Astrocyte (in vitro differentiated cells and primary cell): Measurements from ENCODE around the gene GCK. TPM values are rescaled to one million over a fixed set of nuclear protein-coding genes. Genes with fewer than 3 reads are reported as not detected.

ENCODE experiments used
- DNase-seq: peaks from one replicate; pipeline ENCODE4 v3.0.0-alpha.2; 2010; ENCODE audit warnings: low read depth
- FAIRE-seq: peaks from 2 replicates; lab custom pipeline; 2011; peaks lifted over from hg19 to GRCh38; lab: Jason Lieb, UNC
- H2AFZ ChIP-seq: 2 replicates; pipeline ENCODE4 v1.6.0; 2012; ENCODE audit warnings: low read depth, low read length, inconsistent platforms
- H3K27ac ChIP-seq: 2 replicates; pipeline ENCODE4 v1.5.1; 2011; ENCODE audit warnings: low read depth, low read length, inconsistent platforms
- H3K27me3 ChIP-seq: 2 replicates; pipeline ENCODE4 v1.6.0; 2011; ENCODE audit warnings: low read length, inconsistent platforms; ENCODE audit not compliant: insufficient read depth
- H3K36me3 ChIP-seq: 2 replicates; pipeline ENCODE4 v1.5.1; 2011; ENCODE audit warnings: low read length, inconsistent platforms; ENCODE audit not compliant: insufficient read depth
- H3K4me1 ChIP-seq: 2 replicates; pipeline ENCODE4 v1.5.1; 2011; ENCODE audit warnings: low read length, inconsistent platforms; ENCODE audit not compliant: insufficient read depth
- H3K4me2 ChIP-seq: 2 replicates; pipeline ENCODE4 v1.6.0; 2012; ENCODE audit warnings: low read length, inconsistent platforms
- H3K4me3 ChIP-seq: 2 replicates; pipeline ENCODE4 v1.5.1; 2011; ENCODE audit warnings: low read depth, mild to moderate bottlenecking, low read length, inconsistent platforms; ENCODE audit not compliant: insufficient read depth
- H3K79me2 ChIP-seq: 2 replicates; pipeline ENCODE4 v1.6.0; 2012; ENCODE audit warnings: mild to moderate bottlenecking, low read length, inconsistent platforms; ENCODE audit not compliant: insufficient read depth
- H3K9ac ChIP-seq: 2 replicates; pipeline ENCODE4 v1.6.0; 2012; ENCODE audit warnings: mild to moderate bottlenecking, low read length, inconsistent platforms
- H3K9me3 ChIP-seq: 2 replicates; pipeline ENCODE4 v1.5.1; 2012; ENCODE audit warnings: low read depth, mild to moderate bottlenecking, low read length, inconsistent platforms; ENCODE audit not compliant: insufficient read depth
- H4K20me1 ChIP-seq: 2 replicates; pipeline ENCODE4 v1.6.0; 2012; ENCODE audit warnings: low read length, inconsistent platforms; ENCODE audit not compliant: insufficient read depth
- H3K27ac Mint-ChIP-seq: one replicate; pipeline ENCODE4 v1.8.0; 2021; ENCODE audit warnings: mild to moderate bottlenecking, mixed read lengths; ENCODE audit not compliant: unreplicated experiment
- H3K27me3 Mint-ChIP-seq: one replicate; pipeline ENCODE4 v1.8.0; 2021; ENCODE audit warnings: low read depth, mixed read lengths; ENCODE audit not compliant: unreplicated experiment
- H3K36me3 Mint-ChIP-seq: one replicate; pipeline ENCODE4 v1.8.0; 2021; ENCODE audit warnings: low read depth, mixed read lengths; ENCODE audit not compliant: unreplicated experiment
- H3K4me1 Mint-ChIP-seq: one replicate; pipeline ENCODE4 v1.8.0; 2021; ENCODE audit warnings: low read depth, mixed read lengths; ENCODE audit not compliant: unreplicated experiment
- H3K4me3 Mint-ChIP-seq: one replicate; pipeline ENCODE4 v1.8.0; 2021; ENCODE audit warnings: mild to moderate bottlenecking, moderate library complexity, mixed read lengths; ENCODE audit not compliant: unreplicated experiment
- H3K9me3 Mint-ChIP-seq: one replicate; pipeline ENCODE4 v1.8.0; 2021; ENCODE audit warnings: mild to moderate bottlenecking, mixed read lengths; ENCODE audit not compliant: unreplicated experiment
- EZH2 ChIP-seq: IDR thresholded peaks from 2 replicates; pipeline ENCODE4 v1.6.1; 2012; ENCODE audit warnings: mild to moderate bottlenecking, low read length, inconsistent platforms; ENCODE audit not compliant: insufficient read depth
- total RNA-seq: library from RNA; stranded (reverse); gene quantifications from 2 replicates; pipeline ENCODE4 v1.2.1, GENCODE V29; 2021
- TF ChIP-seq, protein P1 (sequence below): IDR thresholded peaks from 2 replicates; pipeline ENCODE4 v1.5.1; 2011; ENCODE audit warnings: low read depth, mild to moderate bottlenecking, inconsistent platforms, low read length, moderate library complexity; ENCODE audit not compliant: insufficient read depth

GCK gene
- total RNA-seq, 1 donor from 2014 or later, result not detected

DNA sequence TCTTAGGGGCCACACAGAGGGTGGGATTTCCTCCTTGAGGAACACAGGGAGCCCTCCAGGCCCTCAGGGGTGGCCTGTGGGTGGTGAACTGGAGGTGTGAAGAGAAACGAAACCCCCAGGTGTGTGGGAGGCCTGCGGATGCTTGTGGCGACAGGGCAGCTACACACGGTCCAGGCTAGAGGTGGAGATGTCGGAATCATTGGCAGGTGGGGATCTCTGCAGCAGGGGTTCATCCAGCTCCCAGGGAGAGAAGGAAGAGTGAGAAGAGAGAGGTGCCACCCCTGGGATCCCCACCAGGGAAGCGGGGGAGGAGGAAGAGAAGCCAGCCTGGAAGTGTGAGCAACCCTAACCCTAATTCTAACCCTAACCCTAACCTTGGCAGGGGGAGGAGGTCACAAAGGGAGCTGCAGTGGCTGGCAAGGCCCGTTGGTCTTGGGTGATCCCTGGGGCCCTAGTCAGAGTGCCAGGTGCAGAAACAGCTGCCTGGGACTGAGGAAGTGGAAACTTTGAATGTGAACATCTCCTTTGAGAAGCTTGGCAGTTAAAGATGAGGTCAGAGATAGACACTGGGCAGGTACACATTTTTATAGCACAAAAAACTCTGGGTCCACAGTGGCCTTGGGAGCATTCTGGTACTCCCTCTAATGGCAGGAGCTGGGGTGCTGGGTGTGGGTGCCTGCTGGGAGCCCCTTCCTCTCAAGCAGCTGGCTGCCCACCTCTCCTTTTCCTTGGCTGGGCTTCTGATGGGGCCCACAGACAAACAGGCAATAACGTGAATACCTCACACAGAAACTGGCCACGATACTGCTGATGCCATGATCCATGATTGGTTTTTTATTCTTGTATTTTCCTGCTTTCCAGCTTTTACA is 91.9 kb downstream of the GCK start:
- H3K27me3 ChIP-seq, result no peaks in the 10 kb centered on the region
- H3K9ac ChIP-seq, result no peak overlapping the region
- no peaks in the 10 kb centered on the region for H4K20me1 ChIP-seq
- DNase-seq (no peak), FAIRE-seq (no peak)
- no peaks in the 10 kb centered on the region for H3K9me3 ChIP-seq
- no peak overlapping the region for H3K27ac ChIP-seq
- H3K36me3 Mint-ChIP-seq, result no peaks in the 10 kb centered on the region
- no peak overlapping the region for H3K4me3 Mint-ChIP-seq
- no peaks in the 10 kb centered on the region for H3K9me3 Mint-ChIP-seq
- TF ChIP-seq EZH2, result no peak
- TF ChIP-seq, protein P1, sequence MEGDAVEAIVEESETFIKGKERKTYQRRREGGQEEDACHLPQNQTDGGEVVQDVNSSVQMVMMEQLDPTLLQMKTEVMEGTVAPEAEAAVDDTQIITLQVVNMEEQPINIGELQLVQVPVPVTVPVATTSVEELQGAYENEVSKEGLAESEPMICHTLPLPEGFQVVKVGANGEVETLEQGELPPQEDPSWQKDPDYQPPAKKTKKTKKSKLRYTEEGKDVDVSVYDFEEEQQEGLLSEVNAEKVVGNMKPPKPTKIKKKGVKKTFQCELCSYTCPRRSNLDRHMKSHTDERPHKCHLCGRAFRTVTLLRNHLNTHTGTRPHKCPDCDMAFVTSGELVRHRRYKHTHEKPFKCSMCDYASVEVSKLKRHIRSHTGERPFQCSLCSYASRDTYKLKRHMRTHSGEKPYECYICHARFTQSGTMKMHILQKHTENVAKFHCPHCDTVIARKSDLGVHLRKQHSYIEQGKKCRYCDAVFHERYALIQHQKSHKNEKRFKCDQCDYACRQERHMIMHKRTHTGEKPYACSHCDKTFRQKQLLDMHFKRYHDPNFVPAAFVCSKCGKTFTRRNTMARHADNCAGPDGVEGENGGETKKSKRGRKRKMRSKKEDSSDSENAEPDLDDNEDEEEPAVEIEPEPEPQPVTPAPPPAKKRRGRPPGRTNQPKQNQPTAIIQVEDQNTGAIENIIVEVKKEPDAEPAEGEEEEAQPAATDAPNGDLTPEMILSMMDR, result no peak
- H3K79me2 ChIP-seq, result no peaks in the 10 kb centered on the region
- peaks cover 13% of the 10 kb centered on the region for H3K4me1 ChIP-seq
- H3K4me2 ChIP-seq, result no peak overlapping the region
- H3K27me3 Mint-ChIP-seq, result no peaks in the 10 kb centered on the region
- H3K27ac Mint-ChIP-seq, result peak overlapping the region; percentile 63
- no peaks in the 10 kb centered on the region for H3K36me3 ChIP-seq
- H3K4me3 ChIP-seq, result no peak overlapping the region
- H2AFZ ChIP-seq, result no peak overlapping the region
- peaks cover 21% of the 10 kb centered on the region for H3K4me1 Mint-ChIP-seq

DNA sequence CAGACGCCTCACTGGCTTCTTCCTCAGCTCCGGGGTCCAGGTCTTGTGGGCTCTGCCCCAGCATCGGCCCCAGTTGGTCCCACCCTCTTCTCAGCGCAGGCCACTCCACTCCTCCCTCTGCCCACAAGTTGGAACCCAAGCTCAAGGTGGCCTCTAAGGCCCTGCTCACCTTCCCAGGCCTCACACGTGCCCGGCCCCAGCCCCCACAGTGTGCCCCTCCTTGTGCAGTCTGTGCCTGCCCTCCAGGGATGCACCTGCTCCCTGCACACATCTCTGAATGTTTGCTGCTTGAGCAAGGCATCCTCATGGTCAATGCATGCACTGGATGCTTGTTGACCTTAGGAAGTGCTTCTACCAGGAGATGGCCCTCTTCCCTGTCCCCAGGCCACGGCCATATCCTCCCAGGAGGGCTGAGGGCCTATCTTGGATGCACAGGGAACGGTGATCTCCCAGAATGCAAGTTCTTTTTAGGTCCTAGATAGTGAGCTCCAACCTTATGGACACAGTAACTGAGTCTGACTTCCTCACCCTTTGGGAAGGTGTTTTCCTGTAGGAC is 92.8 kb downstream of the GCK start:
- Histone ChIP-seq H3K79me2 (no peaks in the 10 kb centered on the region), H4K20me1 (no peaks in the 10 kb centered on the region), H3K27me3 (no peaks in the 10 kb centered on the region), H3K4me3 (no peak overlapping the region), H3K4me1 (peaks cover 13% of the 10 kb centered on the region), H2AFZ (no peak overlapping the region), H3K4me2 (no peak overlapping the region), H3K9me3 (no peaks in the 10 kb centered on the region), H3K27ac (no peak overlapping the region), H3K9ac (no peak overlapping the region), H3K36me3 (no peaks in the 10 kb centered on the region)
- Mint-ChIP-seq H3K9me3 (no peaks in the 10 kb centered on the region), H3K36me3 (no peaks in the 10 kb centered on the region), H3K27me3 (no peaks in the 10 kb centered on the region), H3K4me1 (peaks cover 16% of the 10 kb centered on the region), H3K27ac (no peak overlapping the region), H3K4me3 (no peak overlapping the region)
- DNase-seq (no peak), FAIRE-seq (no peak)
- TF ChIP-seq EZH2, result no peak
- TF ChIP-seq, protein P1, result no peak

DNA sequence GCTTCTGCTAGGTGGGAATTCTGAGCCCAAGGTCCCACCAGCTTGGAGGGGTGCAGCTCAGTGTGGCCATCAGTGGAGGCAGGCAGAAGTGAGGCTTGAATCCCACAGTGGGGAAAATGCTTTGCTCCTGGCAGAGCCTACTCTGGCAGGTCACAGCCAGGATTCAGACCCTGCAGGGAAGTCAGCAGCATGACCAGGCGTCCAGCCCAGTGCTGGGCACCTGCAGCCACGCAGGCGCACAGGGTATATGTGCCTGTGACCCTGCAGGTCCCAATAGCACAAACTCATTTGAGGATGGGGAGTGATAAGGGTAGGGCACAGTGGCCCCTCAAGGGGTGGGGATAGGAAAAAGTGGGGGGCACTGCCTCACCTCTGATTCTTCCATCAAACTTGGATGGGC is 93.5 kb downstream of the GCK start:
- H3K36me3 ChIP-seq, result no peaks in the 10 kb centered on the region
- no peaks in the 10 kb centered on the region for H4K20me1 ChIP-seq
- Mint-ChIP-seq H3K4me1 (peaks cover 16% of the 10 kb centered on the region), H3K36me3 (no peaks in the 10 kb centered on the region), H3K27ac (no peak overlapping the region), H3K27me3 (no peaks in the 10 kb centered on the region), H3K9me3 (peaks cover 2% of the 10 kb centered on the region), H3K4me3 (no peak overlapping the region)
- peaks cover 6% of the 10 kb centered on the region for H3K4me1 ChIP-seq
- no peaks in the 10 kb centered on the region for H3K79me2 ChIP-seq
- no peak for DNase-seq
- FAIRE-seq, result no peak
- H3K27me3 ChIP-seq, result no peaks in the 10 kb centered on the region
- H3K4me3 ChIP-seq, result no peak overlapping the region
- H3K9me3 ChIP-seq, result no peaks in the 10 kb centered on the region
- H3K4me2 ChIP-seq, result no peak overlapping the region
- H3K9ac ChIP-seq, result no peak overlapping the region
- TF ChIP-seq EZH2, result no peak
- TF ChIP-seq, protein P1, result no peak
- no peak overlapping the region for H2AFZ ChIP-seq
- no peak overlapping the region for H3K27ac ChIP-seq
